Measurements from ENCODE around the gene PIMREG.
"Not testable (repeated sequence)": the region's sequence is repeated elsewhere in the genome, so short reads cannot be mapped to it uniquely, and the experiment has no call there.

Gene PIMREG

DNA sequence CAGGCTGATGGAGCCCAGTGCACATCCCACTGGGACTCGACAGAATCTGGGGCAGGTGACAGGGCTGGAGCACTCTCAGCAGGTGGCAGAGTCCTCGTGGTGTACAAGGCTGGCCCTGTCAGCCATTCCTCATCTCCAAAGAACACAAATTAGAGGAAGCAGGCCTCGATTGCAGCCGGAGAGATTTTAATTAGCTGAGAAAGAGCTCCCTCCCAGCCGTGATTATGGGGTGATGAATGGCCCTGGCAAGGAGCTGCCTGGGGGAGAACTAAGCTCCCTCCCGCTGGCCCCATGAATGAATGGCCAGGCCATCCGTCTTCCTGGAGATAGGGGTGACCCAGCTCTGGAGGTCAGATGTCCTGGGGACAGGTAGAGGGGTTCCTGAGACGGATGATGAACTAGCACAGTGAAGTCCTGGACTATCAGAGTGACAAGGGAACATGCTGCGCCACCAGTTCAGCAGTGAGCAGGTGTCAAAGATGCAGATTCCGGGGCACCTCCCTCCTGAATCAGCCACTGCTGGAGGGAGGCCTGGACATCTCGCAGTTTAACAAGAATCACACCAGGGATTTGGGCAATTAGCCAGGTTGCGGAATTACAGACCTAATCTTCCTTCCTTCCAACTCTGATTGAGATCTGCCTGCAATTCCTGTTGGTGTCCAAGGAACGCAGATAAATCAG, 35.5 kb downstream of the PIMREG start:
- no peak for DNase-seq (ENCODE audit: extremely low read depth, low read depth)
- no peak for TF ChIP-seq CTCF (IDR thresholded peaks at IDR 0.05; ENCODE audit: low read depth, low read length)

DNA sequence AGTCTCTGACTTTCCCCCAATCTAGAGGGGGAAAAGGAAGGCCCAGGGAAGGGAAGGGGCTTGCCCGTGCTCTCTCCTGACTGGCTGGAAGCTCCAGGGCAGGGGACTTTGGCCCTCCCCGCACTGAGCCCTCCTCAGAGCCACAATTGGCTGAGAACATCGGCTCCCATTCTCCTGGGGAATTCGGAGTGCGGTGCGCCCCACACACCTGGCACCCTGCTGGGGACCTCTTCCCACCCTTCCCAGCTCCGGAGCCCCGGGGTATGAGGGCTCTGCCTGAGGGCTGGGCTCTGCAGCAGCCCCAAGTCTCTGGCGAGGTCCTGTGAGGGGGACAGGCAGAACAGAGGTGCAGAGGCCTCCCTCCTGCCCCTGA, 36.0 kb downstream of the PIMREG start:
- DNase-seq (ENCODE audit: extremely low read depth, low read depth): no peak
- no peak for TF ChIP-seq CTCF (IDR thresholded peaks at IDR 0.05; ENCODE audit: low read depth, low read length)

GRCh38 chr17:6482105-6482455, 37.8 kb downstream of the PIMREG start:
- no peak for DNase-seq (ENCODE audit: extremely low read depth, low read depth)
- TF ChIP-seq CTCF (IDR thresholded peaks at IDR 0.05; ENCODE audit: low read depth, low read length): no peak

GRCh38 chr17:6482796-6483195, 38.5 kb downstream of the PIMREG start:
- not testable (repeated sequence) for DNase-seq (ENCODE audit: extremely low read depth, low read depth)

- no peak for TF ChIP-seq CTCF (IDR thresholded peaks at IDR 0.05; ENCODE audit: low read depth, low read length)
These were observed 39.3 kb downstream of the PIMREG start for GRCh38 chr17:6483507-6483906.

DNA sequence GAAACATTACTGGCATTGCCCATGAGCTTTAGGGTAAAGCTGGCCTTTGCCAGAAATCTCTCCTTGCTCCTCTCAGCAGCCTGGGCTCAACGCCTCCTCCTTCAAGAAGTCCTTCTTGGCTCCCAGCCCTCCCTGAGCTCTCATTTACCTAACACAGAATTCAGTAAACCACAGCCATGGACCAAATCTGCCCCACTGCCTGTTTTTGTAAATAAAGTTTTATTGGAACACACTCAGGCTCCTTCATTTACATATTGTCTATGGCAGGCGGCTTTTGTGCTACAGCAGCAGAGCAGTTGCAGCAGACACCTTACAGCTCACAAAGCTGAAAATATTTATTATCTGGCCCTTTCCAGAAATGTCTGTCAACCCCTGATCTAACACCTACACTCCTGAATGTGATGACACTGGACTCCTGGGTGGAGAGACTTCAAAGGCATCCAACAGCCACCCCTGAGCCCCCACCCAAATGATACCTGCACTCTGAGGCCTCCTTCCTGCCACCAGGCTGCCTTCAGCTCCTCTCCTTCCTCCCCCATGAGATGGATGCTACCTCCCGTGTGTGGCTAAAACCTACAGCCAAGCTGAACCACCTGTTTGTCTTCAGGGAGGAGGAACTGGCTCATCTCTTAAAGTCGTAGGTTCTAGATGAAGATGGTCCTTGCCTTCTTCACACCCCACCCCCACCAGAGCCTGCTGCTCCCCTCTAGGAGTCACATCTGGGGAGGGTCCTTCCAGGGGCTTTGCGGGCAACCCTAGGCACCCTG, 41.6 kb downstream of the PIMREG start:
- TF ChIP-seq CTCF (IDR thresholded peaks at IDR 0.05; ENCODE audit: low read depth, low read length): no peak
- DNase-seq (ENCODE audit: extremely low read depth, low read depth): no peak

More at GRCh38 chr17:6483507-6483906, 39.3 kb downstream of the PIMREG start:
- no peak for DNase-seq (ENCODE audit: extremely low read depth, low read depth)

DNA sequence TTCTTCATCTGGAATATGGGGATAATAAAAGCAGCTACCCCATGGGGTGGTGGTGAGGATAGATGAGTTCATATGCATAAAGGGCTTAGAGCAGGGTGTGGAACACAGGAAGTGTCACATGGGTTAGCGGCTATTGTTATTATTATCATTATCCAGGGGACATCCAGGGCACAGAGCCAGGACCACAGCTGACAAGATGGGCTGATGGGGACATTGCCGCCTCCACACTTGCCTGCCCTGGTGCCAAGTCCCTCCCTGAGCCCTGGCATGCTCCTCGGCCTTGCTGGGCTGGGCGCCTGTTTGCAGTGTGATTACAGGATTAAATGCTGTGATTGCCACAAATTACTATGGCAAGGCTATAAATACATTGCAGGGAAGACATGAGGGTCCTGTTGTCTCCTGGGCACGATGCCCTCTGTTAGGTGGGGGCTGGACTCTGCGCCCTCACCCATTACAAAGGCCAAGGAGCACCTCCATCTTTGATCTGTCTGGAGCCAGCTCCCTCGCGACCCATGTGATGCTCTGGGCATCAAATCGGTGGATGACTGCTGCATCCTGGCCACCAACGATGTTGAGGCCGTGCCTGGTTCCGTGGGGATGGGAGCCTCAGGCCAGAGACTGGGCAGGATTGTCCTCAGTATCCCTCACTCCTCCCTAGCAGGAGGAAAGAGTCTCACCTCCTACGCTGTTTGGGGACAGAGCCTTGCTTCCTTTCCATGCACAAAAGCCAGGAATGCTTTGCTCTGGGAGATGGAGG, 43.2 kb downstream of the PIMREG start:
- no peak for TF ChIP-seq CTCF (IDR thresholded peaks at IDR 0.05; ENCODE audit: low read depth, low read length)
- no peak for DNase-seq (ENCODE audit: extremely low read depth, low read depth)

Data from AG09319 (cell line).